Measurements from ENCODE around the gene SMCO4.

DNA sequence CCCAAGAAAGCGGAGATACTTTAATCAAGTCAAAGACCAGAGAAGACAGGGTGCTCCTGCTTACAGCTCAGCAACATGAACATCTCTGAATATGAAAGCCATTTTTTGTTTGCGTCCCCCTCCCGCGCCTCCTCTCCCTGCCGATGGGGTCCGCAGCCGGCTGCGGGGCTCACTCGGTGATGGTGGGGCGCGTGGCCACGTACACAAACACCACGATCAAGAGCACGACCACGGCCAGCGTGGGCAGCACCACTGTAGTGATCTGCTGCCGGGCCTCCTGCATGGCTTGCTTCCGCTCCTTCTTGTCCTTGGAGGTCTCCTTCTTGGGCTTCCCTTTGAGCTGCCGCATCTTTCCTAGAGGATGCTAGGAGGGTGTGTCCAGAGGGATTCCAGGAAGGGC, 64.3 kb downstream of the SMCO4 start:
- TF ChIP-seq POLR2A (IDR thresholded peaks at IDR 0.05), result no peak
- TF ChIP-seq, protein P1, sequence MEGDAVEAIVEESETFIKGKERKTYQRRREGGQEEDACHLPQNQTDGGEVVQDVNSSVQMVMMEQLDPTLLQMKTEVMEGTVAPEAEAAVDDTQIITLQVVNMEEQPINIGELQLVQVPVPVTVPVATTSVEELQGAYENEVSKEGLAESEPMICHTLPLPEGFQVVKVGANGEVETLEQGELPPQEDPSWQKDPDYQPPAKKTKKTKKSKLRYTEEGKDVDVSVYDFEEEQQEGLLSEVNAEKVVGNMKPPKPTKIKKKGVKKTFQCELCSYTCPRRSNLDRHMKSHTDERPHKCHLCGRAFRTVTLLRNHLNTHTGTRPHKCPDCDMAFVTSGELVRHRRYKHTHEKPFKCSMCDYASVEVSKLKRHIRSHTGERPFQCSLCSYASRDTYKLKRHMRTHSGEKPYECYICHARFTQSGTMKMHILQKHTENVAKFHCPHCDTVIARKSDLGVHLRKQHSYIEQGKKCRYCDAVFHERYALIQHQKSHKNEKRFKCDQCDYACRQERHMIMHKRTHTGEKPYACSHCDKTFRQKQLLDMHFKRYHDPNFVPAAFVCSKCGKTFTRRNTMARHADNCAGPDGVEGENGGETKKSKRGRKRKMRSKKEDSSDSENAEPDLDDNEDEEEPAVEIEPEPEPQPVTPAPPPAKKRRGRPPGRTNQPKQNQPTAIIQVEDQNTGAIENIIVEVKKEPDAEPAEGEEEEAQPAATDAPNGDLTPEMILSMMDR (IDR thresholded peaks at IDR 0.05), result no peak

Measured in Peyer's patch (tissue), 4 donors.